ENCODE data around the gene KNCN. TPM values are rescaled to one million over a fixed set of nuclear protein-coding genes. Genes with fewer than 3 reads are reported as not detected.

The KNCN gene
- total and polyA plus RNA-seq, 2 experiments from 2014 or later: not detected

GRCh38 chr1:46555826-46556619, 4.6 kb upstream of the KNCN start:
- H3K27ac ChIP-seq (ENCODE audit: low read depth): no peak overlapping the region
- TF ChIP-seq ZNF114 (CRISPR knock-in tag; IDR thresholded peaks at IDR 0.05) (no peak), REST (IDR thresholded peaks at IDR 0.05; ENCODE audit: unreplicated experiment) (no peak)
- no peak overlapping the region for H3K27ac Mint-ChIP-seq
- H3F3A ChIP-seq (replicated peaks; ENCODE audit: low read depth): no peaks in the 10 kb centered on the region
- H3K4me2 ChIP-seq: no peak overlapping the region
- H3K27me3 Mint-ChIP-seq (ENCODE audit: insufficient read depth, low read depth, poor library complexity): peaks cover 5% of the 10 kb centered on the region
- no peak for ATAC-seq
- peaks cover 17% of the 10 kb centered on the region for H3K4me1 Mint-ChIP-seq
- H3K4me3 ChIP-seq: no peak overlapping the region
- H2AFZ ChIP-seq: no peak overlapping the region
- no peaks in the 10 kb centered on the region for H3K9me2 ChIP-seq (ENCODE audit: insufficient read depth)
- DNase-seq (ENCODE audit: low spot score): no peak
- H3K4me1 ChIP-seq (ENCODE audit: insufficient read depth): 0 out of 2 replicates have a peak, but pooled peaks cover 1% of the 10 kb centered on the region
- H3K9me3 Mint-ChIP-seq: no peaks in the 10 kb centered on the region
- no peaks in the 10 kb centered on the region for H4K20me1 ChIP-seq (replicated peaks; ENCODE audit: insufficient read depth)
- no peaks in the 10 kb centered on the region for H3K36me3 Mint-ChIP-seq (ENCODE audit: low read depth)
- 0 out of 2 replicates have a peak, but pooled peaks cover under 1% of the 10 kb centered on the region for H3K27me3 ChIP-seq (ENCODE audit: insufficient read depth)
- H3K79me2 ChIP-seq (replicated peaks; ENCODE audit: insufficient read depth): no peaks in the 10 kb centered on the region
- H3K36me3 ChIP-seq (ENCODE audit: insufficient read depth): no peaks in the 10 kb centered on the region
- no peak overlapping the region for H3K4me3 Mint-ChIP-seq

GRCh38 chr1:46554597-46555381, 3.3 kb upstream of the KNCN start:
- Mint-ChIP-seq H3K9me3 (no peaks in the 10 kb centered on the region), H3K4me1 (peaks cover 27% of the 10 kb centered on the region), H3K4me3 (no peak overlapping the region), H3K27me3 (ENCODE audit: insufficient read depth, low read depth, poor library complexity) (peaks cover 6% of the 10 kb centered on the region), H3K27ac (no peak overlapping the region), H3K36me3 (ENCODE audit: low read depth) (no peaks in the 10 kb centered on the region)
- Histone ChIP-seq H3K4me3 (no peak overlapping the region), H4K20me1 (replicated peaks; ENCODE audit: insufficient read depth) (no peaks in the 10 kb centered on the region), H3K4me1 (ENCODE audit: insufficient read depth) (peaks cover 13% of the 10 kb centered on the region; the same call in 1 of the 2 replicates), H3F3A (replicated peaks; ENCODE audit: low read depth) (no peaks in the 10 kb centered on the region), H3K27me3 (ENCODE audit: insufficient read depth) (0 out of 2 replicates have a peak, but pooled peaks cover 4% of the 10 kb centered on the region), H3K36me3 (ENCODE audit: insufficient read depth) (no peaks in the 10 kb centered on the region), H3K4me2 (no peak overlapping the region), H3K27ac (ENCODE audit: low read depth) (no peak overlapping the region), H3K9me2 (ENCODE audit: insufficient read depth) (no peaks in the 10 kb centered on the region), H2AFZ (no peak overlapping the region), H3K79me2 (replicated peaks; ENCODE audit: insufficient read depth) (no peaks in the 10 kb centered on the region)
- ATAC-seq: peak; percentile 13; the same call in 2 of the 3 replicates
- TF ChIP-seq REST (IDR thresholded peaks at IDR 0.05; ENCODE audit: unreplicated experiment): peak; percentile 24
- TF ChIP-seq ETS1 (IDR thresholded peaks at IDR 0.05): no peak
- TF ChIP-seq ZNF331 (CRISPR knock-in tag; IDR thresholded peaks at IDR 0.05; ENCODE audit: low read depth): no peak
- DNase-seq (ENCODE audit: low spot score): no peak
